ENCODE results near the gene GABRB3. TPM values are rescaled to one million over a fixed set of nuclear protein-coding genes. Genes with fewer than 3 reads are reported as not detected.

The GABRB3 gene
- total RNA-seq, 1 experiment from 2014 or later = 0.13 TPM

DNA sequence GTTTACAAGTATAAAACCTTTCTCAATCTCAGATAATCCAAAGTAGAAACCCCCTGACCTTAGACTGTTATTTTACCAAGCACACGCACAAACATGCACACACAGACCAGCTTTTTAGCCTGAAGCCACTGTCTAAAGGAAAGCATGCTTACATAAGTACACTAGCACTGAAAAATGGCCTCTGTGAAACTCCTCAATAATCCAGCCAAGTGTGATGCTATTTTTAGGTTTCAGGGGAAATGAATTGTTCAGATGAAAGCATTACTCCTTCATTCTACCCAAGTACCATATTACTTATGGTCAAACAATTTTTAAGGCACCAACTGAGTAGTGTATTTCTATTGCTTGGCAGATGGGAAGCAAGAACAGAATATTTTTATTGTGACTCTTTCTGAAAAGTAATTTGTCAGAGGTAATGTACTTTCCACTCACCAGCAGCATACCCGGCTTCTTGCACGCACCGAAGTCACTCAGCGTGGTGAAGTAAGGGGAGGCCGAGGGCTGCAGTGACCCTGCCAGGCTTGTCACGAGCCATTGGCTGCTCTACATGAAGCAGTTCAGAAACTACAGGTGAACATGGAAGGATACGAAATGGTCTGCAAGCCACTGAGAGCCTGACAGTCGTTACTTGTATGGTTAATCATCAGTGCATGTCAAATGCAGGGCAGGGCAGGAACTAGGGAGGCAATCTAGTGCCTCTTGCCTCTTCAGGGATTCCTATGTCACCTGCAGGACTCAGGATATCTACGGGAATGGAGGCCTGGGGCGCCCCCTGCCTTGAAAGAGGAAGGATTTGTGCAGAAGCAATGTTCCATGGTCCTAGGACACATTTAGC lies 106.7 kb downstream of the GABRB3 start:
- DNase-seq (ENCODE audit: low read depth, low spot score) (no peak), ATAC-seq (no peak)
- BruUV-seq (replicated peaks) = no TSS peak
- Histone ChIP-seq H3K4me1 (ENCODE audit: control insufficient read depth, insufficient read depth, low read length) (no peaks in the 10 kb centered on the region), H3K27ac (ENCODE audit: low read length) (no peak overlapping the region), H3K36me3 (ENCODE audit: control insufficient read depth, insufficient read depth, low read length) (no peaks in the 10 kb centered on the region), H3K4me3 (ENCODE audit: low read depth in 2 of 2, low read length in 2 of 2) (no peak overlapping the region), H3K9me3 (ENCODE audit: control insufficient read depth, insufficient read depth, low read depth, low read length) (no peaks in the 10 kb centered on the region), H3K27me3 (ENCODE audit: control insufficient read depth, insufficient read depth, low read length) (no peaks in the 10 kb centered on the region)
- CTCF ChIA-PET = no interaction called here
- intact Hi-C loops (cut with micrococcal nuclease; ENCODE audit: unreplicated experiment) = no loop called here
- in situ Hi-C loops (cut with HindIII; ENCODE audit: low pct_unique_long_range_greater_than_20kb, low sequenced_read_pairs) = no loop called here
- POLR2A ChIA-PET = interaction anchor here (0.6 kb wide), 1 partner anchor 425 kb away, joined by 3 read pairs; no protein-coding TSS in a partner anchor
- TF ChIP-seq SIN3A (IDR thresholded peaks at IDR 0.05; ENCODE audit: borderline replicate concordance, insufficient read depth, low read depth, low read length) (no peak), POLR2AphosphoS5 (IDR thresholded peaks at IDR 0.05; ENCODE audit: low read depth, low read length) (no peak), TCF7L2 (IDR thresholded peaks at IDR 0.05; ENCODE audit: low read depth, low read length) (no peak)
- TF ChIP-seq, protein P1, sequence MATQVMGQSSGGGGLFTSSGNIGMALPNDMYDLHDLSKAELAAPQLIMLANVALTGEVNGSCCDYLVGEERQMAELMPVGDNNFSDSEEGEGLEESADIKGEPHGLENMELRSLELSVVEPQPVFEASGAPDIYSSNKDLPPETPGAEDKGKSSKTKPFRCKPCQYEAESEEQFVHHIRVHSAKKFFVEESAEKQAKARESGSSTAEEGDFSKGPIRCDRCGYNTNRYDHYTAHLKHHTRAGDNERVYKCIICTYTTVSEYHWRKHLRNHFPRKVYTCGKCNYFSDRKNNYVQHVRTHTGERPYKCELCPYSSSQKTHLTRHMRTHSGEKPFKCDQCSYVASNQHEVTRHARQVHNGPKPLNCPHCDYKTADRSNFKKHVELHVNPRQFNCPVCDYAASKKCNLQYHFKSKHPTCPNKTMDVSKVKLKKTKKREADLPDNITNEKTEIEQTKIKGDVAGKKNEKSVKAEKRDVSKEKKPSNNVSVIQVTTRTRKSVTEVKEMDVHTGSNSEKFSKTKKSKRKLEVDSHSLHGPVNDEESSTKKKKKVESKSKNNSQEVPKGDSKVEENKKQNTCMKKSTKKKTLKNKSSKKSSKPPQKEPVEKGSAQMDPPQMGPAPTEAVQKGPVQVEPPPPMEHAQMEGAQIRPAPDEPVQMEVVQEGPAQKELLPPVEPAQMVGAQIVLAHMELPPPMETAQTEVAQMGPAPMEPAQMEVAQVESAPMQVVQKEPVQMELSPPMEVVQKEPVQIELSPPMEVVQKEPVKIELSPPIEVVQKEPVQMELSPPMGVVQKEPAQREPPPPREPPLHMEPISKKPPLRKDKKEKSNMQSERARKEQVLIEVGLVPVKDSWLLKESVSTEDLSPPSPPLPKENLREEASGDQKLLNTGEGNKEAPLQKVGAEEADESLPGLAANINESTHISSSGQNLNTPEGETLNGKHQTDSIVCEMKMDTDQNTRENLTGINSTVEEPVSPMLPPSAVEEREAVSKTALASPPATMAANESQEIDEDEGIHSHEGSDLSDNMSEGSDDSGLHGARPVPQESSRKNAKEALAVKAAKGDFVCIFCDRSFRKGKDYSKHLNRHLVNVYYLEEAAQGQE (IDR thresholded peaks at IDR 0.05; ENCODE audit: insufficient read depth in 1 of 2, low read depth in 2 of 2, low read length in 1 of 2) = no peak
- TF ChIP-seq, protein P2, sequence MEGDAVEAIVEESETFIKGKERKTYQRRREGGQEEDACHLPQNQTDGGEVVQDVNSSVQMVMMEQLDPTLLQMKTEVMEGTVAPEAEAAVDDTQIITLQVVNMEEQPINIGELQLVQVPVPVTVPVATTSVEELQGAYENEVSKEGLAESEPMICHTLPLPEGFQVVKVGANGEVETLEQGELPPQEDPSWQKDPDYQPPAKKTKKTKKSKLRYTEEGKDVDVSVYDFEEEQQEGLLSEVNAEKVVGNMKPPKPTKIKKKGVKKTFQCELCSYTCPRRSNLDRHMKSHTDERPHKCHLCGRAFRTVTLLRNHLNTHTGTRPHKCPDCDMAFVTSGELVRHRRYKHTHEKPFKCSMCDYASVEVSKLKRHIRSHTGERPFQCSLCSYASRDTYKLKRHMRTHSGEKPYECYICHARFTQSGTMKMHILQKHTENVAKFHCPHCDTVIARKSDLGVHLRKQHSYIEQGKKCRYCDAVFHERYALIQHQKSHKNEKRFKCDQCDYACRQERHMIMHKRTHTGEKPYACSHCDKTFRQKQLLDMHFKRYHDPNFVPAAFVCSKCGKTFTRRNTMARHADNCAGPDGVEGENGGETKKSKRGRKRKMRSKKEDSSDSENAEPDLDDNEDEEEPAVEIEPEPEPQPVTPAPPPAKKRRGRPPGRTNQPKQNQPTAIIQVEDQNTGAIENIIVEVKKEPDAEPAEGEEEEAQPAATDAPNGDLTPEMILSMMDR (IDR thresholded peaks at IDR 0.05) = no peak

DNA sequence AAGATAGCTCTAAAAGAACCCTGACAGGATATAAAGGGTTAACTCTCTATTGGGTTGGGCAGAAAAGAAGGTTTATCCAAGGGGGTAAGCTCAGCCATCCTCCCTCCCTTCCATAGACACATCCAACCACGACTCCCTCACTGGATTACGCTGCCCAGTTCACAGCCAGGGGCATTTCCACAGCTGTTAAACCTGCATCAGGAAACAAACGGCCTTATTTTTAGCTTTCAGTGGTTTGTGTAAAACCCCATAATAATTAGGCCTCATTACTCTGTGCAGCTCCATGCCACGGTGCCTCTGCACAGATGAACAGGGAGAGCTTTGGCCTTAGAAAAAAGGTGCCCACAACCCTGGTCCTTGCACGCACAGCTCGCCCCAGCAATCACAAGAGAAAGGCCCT lies 110.6 kb downstream of the GABRB3 start:
- DNase-seq (ENCODE audit: low read depth, low spot score) = no peak
- Histone ChIP-seq H3K27me3 (ENCODE audit: control insufficient read depth, insufficient read depth, low read length) (no peaks in the 10 kb centered on the region), H3K9me3 (ENCODE audit: control insufficient read depth, insufficient read depth, low read depth, low read length) (no peaks in the 10 kb centered on the region), H3K4me1 (ENCODE audit: control insufficient read depth, insufficient read depth, low read length) (no peaks in the 10 kb centered on the region), H3K36me3 (ENCODE audit: control insufficient read depth, insufficient read depth, low read length) (no peaks in the 10 kb centered on the region), H3K4me3 (ENCODE audit: low read depth in 2 of 2, low read length in 2 of 2) (no peak overlapping the region), H3K27ac (ENCODE audit: low read length) (no peak overlapping the region)
- ATAC-seq = no peak
- no TSS peak for BruUV-seq (replicated peaks)
- TF ChIP-seq, protein P2 (IDR thresholded peaks at IDR 0.05) = no peak
- no peak for TF ChIP-seq SIN3A (IDR thresholded peaks at IDR 0.05; ENCODE audit: borderline replicate concordance, insufficient read depth, low read depth, low read length)
- CTCF ChIA-PET = no interaction called here
- POLR2A ChIA-PET = no interaction called here
- intact Hi-C loops (cut with micrococcal nuclease; ENCODE audit: unreplicated experiment) (no loop called here), in situ Hi-C loops (cut with HindIII; ENCODE audit: low pct_unique_long_range_greater_than_20kb, low sequenced_read_pairs) (no loop called here)

Measured in Panc1 (cell line).